ENCODE measurements around the gene LIX1L.

The LIX1L gene

DNA sequence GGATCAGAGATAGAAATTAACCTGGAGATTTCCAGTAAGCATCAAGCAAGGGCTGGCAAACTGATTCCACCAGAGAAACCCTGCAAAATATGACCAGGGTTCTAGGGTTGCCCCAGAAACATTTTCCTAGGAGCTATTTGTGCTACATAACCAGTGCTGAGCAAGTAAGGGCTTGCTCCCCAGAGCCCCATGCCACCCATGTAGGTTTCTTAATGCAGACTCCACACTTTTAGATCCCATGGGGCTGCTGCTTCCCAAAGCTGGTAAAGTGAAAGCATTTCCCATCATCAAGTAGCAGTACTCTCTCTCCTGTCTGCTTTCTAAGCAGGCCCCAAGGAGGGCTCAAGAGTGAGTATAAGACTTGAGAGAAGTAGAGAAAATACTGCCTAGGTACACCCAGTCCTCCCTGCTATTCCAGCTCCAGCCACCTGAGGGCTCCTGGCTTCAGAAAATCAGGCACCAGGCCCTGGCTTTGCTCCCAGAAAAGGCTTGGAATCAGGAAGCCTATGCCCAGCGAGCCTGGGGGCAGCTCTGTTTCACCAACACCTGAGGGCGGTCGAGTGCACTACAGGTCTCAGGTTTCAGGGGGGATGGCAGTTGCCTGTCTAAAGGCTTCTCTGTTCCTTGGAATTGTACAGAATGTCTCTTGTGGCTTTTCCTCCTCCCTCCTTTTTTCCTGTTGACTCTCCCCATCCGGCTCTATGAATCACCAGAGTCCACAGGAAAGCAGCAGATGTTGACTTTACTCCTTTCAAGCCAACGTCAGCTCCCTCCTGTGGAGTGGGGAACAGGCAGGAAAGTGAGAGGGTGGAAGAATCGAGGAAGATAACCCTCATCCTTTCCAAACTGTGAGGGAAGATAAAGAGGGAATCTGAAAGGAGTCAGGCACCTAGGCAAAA, 66.0 kb downstream of the LIX1L start:
- DNase-seq = peak; percentile 99 to 100

DNA sequence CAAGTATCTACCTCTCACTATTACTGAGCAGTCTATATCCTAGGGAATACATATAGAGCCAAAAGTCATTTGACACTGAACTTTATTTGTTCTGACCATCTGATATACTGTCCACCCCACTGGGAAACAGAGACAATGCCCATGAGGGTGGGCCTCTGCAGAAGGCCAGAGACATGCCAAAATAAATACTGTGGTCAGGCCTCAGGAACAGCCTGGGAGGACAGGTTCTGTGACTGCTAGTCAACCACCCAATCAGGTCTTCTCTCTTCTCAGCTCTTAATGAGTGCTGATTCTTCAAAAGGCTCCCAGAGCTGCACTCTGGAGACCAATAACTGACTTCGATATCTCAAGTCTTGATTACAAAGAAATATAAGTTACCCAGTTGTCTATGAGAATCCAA, 66.7 kb downstream of the LIX1L start:
- DNase-seq = no peak

DNA sequence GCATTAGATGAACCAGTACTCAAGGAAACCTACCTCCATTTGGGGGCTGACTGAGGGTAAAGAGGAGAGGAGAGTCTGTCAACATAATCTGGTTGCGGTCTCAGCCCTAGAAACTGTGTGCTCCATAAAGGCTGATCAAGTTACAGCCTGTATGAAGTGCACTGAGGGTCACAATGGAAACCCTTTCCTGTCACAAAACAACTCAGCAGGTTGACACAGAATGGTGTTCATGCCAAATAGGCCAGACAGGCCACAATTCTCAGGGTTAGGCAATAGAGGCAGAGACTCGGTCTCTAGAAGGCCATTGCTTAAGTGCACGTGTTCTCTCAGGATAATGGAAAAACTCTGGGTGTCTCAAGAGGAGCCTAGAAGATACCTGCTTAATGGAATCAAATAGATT, 68.1 kb downstream of the LIX1L start:
- no peak for DNase-seq

DNA sequence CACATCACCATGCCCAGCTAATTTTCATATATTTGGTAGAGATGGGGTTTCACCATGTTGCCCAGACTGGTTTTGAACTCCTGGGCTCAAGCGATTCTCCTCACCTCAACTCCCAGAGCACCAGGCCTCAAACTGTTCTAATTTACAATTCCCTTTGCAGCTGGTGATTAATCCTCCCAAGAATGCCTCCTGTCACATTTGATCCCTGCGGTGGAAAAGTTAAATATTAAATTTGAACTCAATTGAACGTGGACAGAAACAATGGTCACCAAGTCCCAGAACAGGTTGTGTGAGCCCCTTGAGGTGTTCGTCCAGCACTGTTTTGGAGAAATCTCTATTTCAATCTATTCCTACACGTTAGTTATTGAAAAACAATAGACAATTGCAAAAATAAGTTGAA, 70.2 kb downstream of the LIX1L start:
- no peak for DNase-seq

DNA sequence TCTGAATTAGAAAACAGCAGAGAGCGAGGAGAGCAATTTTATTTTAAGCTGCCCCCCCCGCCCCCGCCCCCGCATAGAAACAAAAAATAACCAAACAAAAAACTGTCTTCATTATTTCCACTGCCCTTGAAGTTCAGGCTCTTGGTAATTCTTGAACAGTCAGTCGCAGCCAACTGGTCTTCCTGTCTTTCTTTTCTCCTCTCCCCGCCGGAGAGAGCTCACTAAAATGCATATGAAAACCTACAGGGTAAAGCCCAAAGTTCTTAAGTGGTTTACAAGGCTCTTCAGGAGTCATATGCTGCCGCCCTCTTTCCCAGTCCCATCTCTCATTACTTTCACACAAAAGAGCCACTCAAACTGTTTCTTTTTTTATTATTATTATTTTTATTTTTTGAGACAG, 71.0 kb downstream of the LIX1L start:
- no peak for DNase-seq

DNA sequence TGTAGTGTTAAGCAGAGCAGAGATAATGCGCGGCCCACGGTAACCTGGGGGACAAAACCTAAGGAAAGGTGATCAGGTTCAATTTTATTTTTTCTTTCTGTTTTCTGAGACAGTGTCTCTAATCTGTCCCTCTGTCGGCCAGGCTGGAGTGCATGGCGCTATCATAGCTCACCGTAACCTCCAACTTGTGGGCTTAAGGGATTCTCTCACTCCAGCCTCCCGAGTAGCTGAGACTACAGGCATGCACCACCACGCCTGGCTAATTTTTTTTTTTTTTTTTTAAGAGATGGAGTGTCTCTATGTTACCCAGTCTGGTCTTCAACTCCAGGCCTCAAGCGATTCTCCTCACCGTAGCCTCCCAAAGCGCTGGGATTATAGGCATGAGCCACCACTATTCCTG, 71.4 kb downstream of the LIX1L start:
- no peak for DNase-seq

DNA sequence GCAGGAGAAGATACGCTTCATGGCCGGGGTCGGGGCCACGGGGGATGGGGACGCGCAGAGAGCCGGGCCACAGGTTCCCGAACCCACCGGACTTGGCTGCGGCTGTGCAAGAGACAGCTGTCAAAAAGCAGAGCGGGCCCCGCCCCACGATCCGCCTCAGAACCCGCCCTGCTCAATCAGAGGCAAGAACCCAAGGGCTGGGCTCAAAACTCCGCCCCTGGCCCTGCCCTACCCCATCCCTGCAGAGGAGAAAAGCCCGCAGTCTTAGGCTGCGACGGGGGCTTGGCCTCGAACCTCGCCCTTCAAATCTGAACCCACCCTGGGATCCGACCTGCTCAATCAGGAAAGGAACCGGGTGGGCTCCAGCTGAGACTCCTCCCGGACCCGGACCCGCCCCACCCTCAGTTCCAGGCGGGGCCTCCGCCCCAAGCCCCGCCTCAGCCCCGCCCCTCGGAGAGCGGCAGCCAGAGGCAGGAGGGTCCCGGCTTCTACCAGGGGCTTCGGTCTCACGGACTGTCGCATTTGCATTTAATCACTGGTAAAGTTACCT, 72.0 kb downstream of the LIX1L start, which contains the start of gene ANKRD35:
Gene ANKRD35 (minus strand): TSS at position 129 of the 550 bp plus-strand sequence. CDS start 108 bp downstream, at position 21.
- DNase-seq = peak; percentile 78 to 97

DNA sequence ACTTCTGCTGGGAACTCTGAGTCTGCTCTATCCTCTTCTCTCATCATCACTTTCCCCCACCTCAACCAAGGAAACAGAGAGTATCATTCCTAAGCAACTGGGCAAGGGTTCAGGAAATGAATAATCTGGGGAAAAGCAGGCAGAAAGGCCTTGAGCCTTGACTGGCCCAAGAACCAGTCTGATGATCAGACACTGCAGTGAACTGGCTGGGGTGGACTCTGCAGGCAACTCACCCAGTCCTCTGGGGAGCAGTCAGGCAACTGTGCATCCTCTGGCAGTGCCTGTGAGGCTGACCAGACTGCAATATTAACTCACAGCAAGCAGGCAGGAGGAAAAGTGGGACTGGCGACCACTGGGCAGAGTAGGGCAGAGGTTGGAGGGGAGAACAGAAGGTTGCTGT, 73.1 kb downstream of the LIX1L start:
- DNase-seq = no peak

Data from NCI-H526 (cell line).